Mesendoderm (in vitro differentiated cells): ENCODE data around the gene TMEM151B.

Experiments
- DNase-seq: peaks from one replicate; pipeline ENCODE4 v3.0.0; 2013
- H2AK5ac ChIP-seq: 2 replicates; pipeline ENCODE4 v1.6.1; 2013; ENCODE audit warnings: low read length, inconsistent platforms
- H2BK120ac ChIP-seq: 2 replicates; pipeline ENCODE4 v1.6.1; 2013; ENCODE audit warnings: low read depth, mild to moderate bottlenecking, low read length, moderate library complexity, mixed read lengths
- H2BK15ac ChIP-seq: replicated peaks from 2 replicates; pipeline ENCODE4 v1.6.1; 2013; ENCODE audit warnings: low read depth, mild to moderate bottlenecking, moderate library complexity
- H2BK5ac ChIP-seq: 2 replicates; pipeline ENCODE4 v1.6.1; 2013; ENCODE audit warnings: low read length, inconsistent platforms
- H3K18ac ChIP-seq: 2 replicates; pipeline ENCODE4 v1.6.1; 2013; ENCODE audit warnings: mild to moderate bottlenecking, low read length, mixed read lengths
- H3K23ac ChIP-seq: one replicate; pipeline ENCODE4 v1.6.1; 2013; ENCODE audit warnings: low read length
- H3K27ac ChIP-seq: 2 replicates; pipeline ENCODE4 v1.5.1; 2013; ENCODE audit warnings: low read depth, mild to moderate bottlenecking, inconsistent platforms, low read length, moderate library complexity
- H3K27me3 ChIP-seq: 2 replicates; pipeline ENCODE4 v1.6.1; 2013; ENCODE audit warnings: low read length, control low read depth, mild to moderate bottlenecking, inconsistent platforms; ENCODE audit not compliant: insufficient read depth, poor library complexity
- H3K36me3 ChIP-seq: 2 replicates; pipeline ENCODE4 v1.6.1; 2013; ENCODE audit warnings: low read length, inconsistent platforms; ENCODE audit not compliant: control insufficient read depth, insufficient read depth
- H3K4ac ChIP-seq: one replicate; pipeline ENCODE4 v1.6.1; 2013; ENCODE audit warnings: low read depth, mild to moderate bottlenecking, low read length, moderate library complexity
- H3K4me1 ChIP-seq: 2 replicates; pipeline ENCODE4 v1.6.1; 2013; ENCODE audit warnings: low read depth, low read length, inconsistent platforms; ENCODE audit not compliant: control insufficient read depth
- H3K4me2 ChIP-seq: 2 replicates; pipeline ENCODE4 v1.6.1; 2013; ENCODE audit warnings: low read length
- H3K4me3 ChIP-seq: 2 replicates; pipeline ENCODE4 v1.5.1; 2013; ENCODE audit warnings: mild to moderate bottlenecking, low read length
- H3K56ac ChIP-seq: one replicate; pipeline ENCODE4 v1.6.1; 2013; ENCODE audit warnings: low read length
- H3K79me1 ChIP-seq: 2 replicates; pipeline ENCODE4 v1.6.1; 2013; ENCODE audit warnings: low read length, inconsistent platforms
- H3K79me2 ChIP-seq: 2 replicates; pipeline ENCODE4 v1.6.1; 2013; ENCODE audit warnings: mild to moderate bottlenecking, low read length; ENCODE audit not compliant: control insufficient read depth, insufficient read depth
- H3K9ac ChIP-seq: 2 replicates; pipeline ENCODE4 v1.6.1; 2013; ENCODE audit warnings: low read length, inconsistent platforms
- H4K5ac ChIP-seq: one replicate; pipeline ENCODE4 v1.6.1; 2013; ENCODE audit warnings: low read length
- H4K8ac ChIP-seq: one replicate; pipeline ENCODE4 v1.6.1; 2013; ENCODE audit warnings: low read depth, mild to moderate bottlenecking, control low read depth, low read length, moderate library complexity
- WGBS: extraction: QIAGEN DNeasy Blood & Tissue Kit; methylation state at CpG from one replicate; pipeline ENCODE4 v1.1.7; 2013; ENCODE audit warnings: low lambda C conversion rate, missing lambda C conversion rate; ENCODE audit not compliant: insufficient coverage; ENCODE audit errors: extremely low coverage; 5-methylcytosine and 5-hydroxymethylcytosine counted together

The TMEM151B gene

GRCh38 chr6:44309631-44310030 is 39.4 kb downstream of the TMEM151B start:
- Histone ChIP-seq H3K27ac (no peak overlapping the region), H3K4me2 (no peak overlapping the region), H3K4ac (no peak overlapping the region), H3K4me1 (peaks cover 2% of the 10 kb centered on the region), H2BK15ac (no peak overlapping the region), H3K23ac (no peak overlapping the region), H4K8ac (no peak overlapping the region), H3K4me3 (no peak overlapping the region), H3K79me2 (peaks cover 7% of the 10 kb centered on the region), H3K27me3 (no peaks in the 10 kb centered on the region), H3K9ac (no peak overlapping the region), H3K36me3 (peaks cover 5% of the 10 kb centered on the region), H3K18ac (no peak overlapping the region), H4K5ac (no peak overlapping the region), H2AK5ac (no peak overlapping the region), H3K56ac (no peak overlapping the region), H2BK120ac (no peak overlapping the region), H2BK5ac (no peak overlapping the region), H3K79me1 (peaks cover 8% of the 10 kb centered on the region)
- DNase-seq, result no peak

- Histone ChIP-seq H3K23ac (no peak overlapping the region), H4K8ac (no peak overlapping the region), H3K9ac (no peak overlapping the region), H3K56ac (no peak overlapping the region), H4K5ac (no peak overlapping the region), H3K27ac (no peak overlapping the region), H2BK15ac (no peak overlapping the region), H2BK5ac (no peak overlapping the region), H3K79me1 (peaks cover 8% of the 10 kb centered on the region), H3K18ac (no peak overlapping the region), H3K4me3 (no peak overlapping the region), H3K4me2 (no peak overlapping the region), H3K79me2 (peaks cover 7% of the 10 kb centered on the region), H2BK120ac (no peak overlapping the region), H3K27me3 (no peaks in the 10 kb centered on the region), H2AK5ac (no peak overlapping the region), H3K4ac (no peak overlapping the region), H3K4me1 (peaks cover under 1% of the 10 kb centered on the region), H3K36me3 (peaks cover 5% of the 10 kb centered on the region)
- WGBS, result no CpG with 5 or more reads among the region's 3 CpGs
- no peak for DNase-seq
Measured at GRCh38 chr6:44310241-44310640, 40.0 kb downstream of the TMEM151B start.

GRCh38 chr6:44311304-44311703 is 41.1 kb downstream of the TMEM151B start:
- no peak overlapping the region for H3K4me3 ChIP-seq

GRCh38 chr6:44311767-44312166 is 41.5 kb downstream of the TMEM151B start:
- Histone ChIP-seq H3K4me1 (no peaks in the 10 kb centered on the region), H3K79me2 (peaks cover 7% of the 10 kb centered on the region), H3K27me3 (no peaks in the 10 kb centered on the region), H2BK5ac (no peak overlapping the region), H4K8ac (no peak overlapping the region), H3K27ac (no peak overlapping the region), H4K5ac (no peak overlapping the region), H3K18ac (no peak overlapping the region), H2AK5ac (no peak overlapping the region), H3K4me3 (no peak overlapping the region), H2BK120ac (no peak overlapping the region), H3K56ac (no peak overlapping the region), H2BK15ac (no peak overlapping the region), H3K4me2 (no peak overlapping the region), H3K9ac (peak overlapping the region; percentile 91), H3K4ac (no peak overlapping the region), H3K23ac (no peak overlapping the region), H3K36me3 (peaks cover 5% of the 10 kb centered on the region), H3K79me1 (peaks cover 8% of the 10 kb centered on the region)
- no peak for DNase-seq
- no CpG with 5 or more reads among the region's 3 CpGs for WGBS

More at GRCh38 chr6:44311304-44311703, 41.1 kb downstream of the TMEM151B start:
- WGBS, result no CpG with 5 or more reads among the region's 2 CpGs
- no peaks in the 10 kb centered on the region for H3K27me3 ChIP-seq
- no peak overlapping the region for H2BK5ac ChIP-seq
- peaks cover 5% of the 10 kb centered on the region for H3K36me3 ChIP-seq
- H3K4me1 ChIP-seq, result no peaks in the 10 kb centered on the region
- peaks cover 7% of the 10 kb centered on the region for H3K79me2 ChIP-seq
- H4K8ac ChIP-seq, result no peak overlapping the region
- no peak overlapping the region for H3K18ac ChIP-seq
- no peak for DNase-seq
- no peak overlapping the region for H2BK120ac ChIP-seq
- no peak overlapping the region for H2BK15ac ChIP-seq
- H3K9ac ChIP-seq, result no peak overlapping the region
- no peak overlapping the region for H3K23ac ChIP-seq
- no peak overlapping the region for H3K56ac ChIP-seq
- H2AK5ac ChIP-seq, result no peak overlapping the region
- H3K4me2 ChIP-seq, result no peak overlapping the region
- no peak overlapping the region for H4K5ac ChIP-seq
- H3K4ac ChIP-seq, result no peak overlapping the region
- no peak overlapping the region for H3K27ac ChIP-seq
- H3K79me1 ChIP-seq, result peaks cover 8% of the 10 kb centered on the region

- peak within 1 kb of the TSS; percentile 54 for H2BK120ac ChIP-seq
- WGBS, result no CpG with 5 or more reads among the region's 52 CpGs
- H3K23ac ChIP-seq, result peak within 1 kb of the TSS; percentile 55
- peak within 1 kb of the TSS; percentile 91 for H4K8ac ChIP-seq
- peaks cover 5% of the 10 kb centered on the region for H3K36me3 ChIP-seq
- peak within 1 kb of the TSS; percentile 94 for H3K56ac ChIP-seq
- DNase-seq, result peak; percentile 93
- peak within 1 kb of the TSS; percentile 77 for H3K27ac ChIP-seq
- H3K4me3 ChIP-seq, result peak within 1 kb of the TSS; percentile 72
- peaks cover 8% of the 10 kb centered on the region for H3K79me1 ChIP-seq
- peak within 1 kb of the TSS; percentile 92 for H3K18ac ChIP-seq
- H3K4me2 ChIP-seq, result peak within 1 kb of the TSS; percentile 54
- no peak within 1 kb of the TSS for H4K5ac ChIP-seq
- H3K4me1 ChIP-seq, result no peaks in the 10 kb centered on the region
- H3K79me2 ChIP-seq, result peaks cover 7% of the 10 kb centered on the region
- peak within 1 kb of the TSS; percentile 81 for H3K4ac ChIP-seq
- H2AK5ac ChIP-seq, result no peak within 1 kb of the TSS
- H2BK15ac ChIP-seq, result no peak within 1 kb of the TSS
- H3K27me3 ChIP-seq, result no peaks in the 10 kb centered on the region
- no peak within 1 kb of the TSS for H2BK5ac ChIP-seq
- peak within 1 kb of the TSS; percentile 91 for H3K9ac ChIP-seq
Measured at GRCh38 chr6:44312901-44313788, 42.9 kb downstream of the TMEM151B start, which contains the start of gene AARS2. Gene AARS2, minus strand, starts transcription at chr6:44313347. Its CDS starts 24 bp downstream, at chr6:44313323.
